ENCODE results near the gene TRIM37. TPM values are rescaled to one million over a fixed set of nuclear protein-coding genes. Genes with fewer than 3 reads are reported as not detected.

The TRIM37 gene
- total RNA-seq, 2 donors from 2014 or later, result 12.9 to 20.5 TPM

GRCh38 chr17:58932956-58933355, 173.7 kb downstream of the TRIM37 start:
- no peaks in the 10 kb centered on the region for H3K36me3 ChIP-seq
- no peaks in the 10 kb centered on the region for H3K4me1 ChIP-seq
- H3K4me3 ChIP-seq, result no peak overlapping the region
- no peaks in the 10 kb centered on the region for H3K9me3 ChIP-seq
- H3K27ac ChIP-seq, result no peak overlapping the region
- H3K27me3 ChIP-seq, result no peaks in the 10 kb centered on the region
- no peak for TF ChIP-seq CTCF (IDR thresholded peaks at IDR 0.05)
- no peak for DNase-seq (ENCODE audit: low spot score)

MicroRNAs encoded within 50 kb of the gene (microRNA counts, 767-probe panel; counts per million panel counts)
- 3,278 to 5,708 counts per million in 2 donors for microRNA hsa-miR-301a-3p
- microRNA hsa-miR-454-3p, result 2,953 to 5,941 counts per million in 2 donors

Small RNA genes lying within 50 kb of the gene (microRNA-seq; reads per million reads assigned to microRNA genes)
- gene MIR301A (ENCODE audit: borderline number of aligned reads in 2 of 2, borderline replicate concordance in 1 of 2) (162 to 195 reads per million in 2 donors), gene MIR454 (ENCODE audit: borderline number of aligned reads in 2 of 2, borderline replicate concordance in 1 of 2) (2,451 to 2,578 reads per million in 2 donors)

Other genes with a start within 250 kb of the TRIM37 start
- gene SKA2, start 48.3 kb upstream of the TRIM37 start, total RNA-seq, result 10 to 100 TPM; 23.0 to 44.4 TPM
- 1 to 10 TPM in 1 of 2 donors, under 1 TPM in 1; 0.79 to 1.5 TPM for gene PRR11, start 48.9 kb upstream of the TRIM37 start, total RNA-seq
- 1 to 10 TPM; 8.9 to 9.2 TPM for gene SMG8, start 103.2 kb upstream of the TRIM37 start, total RNA-seq
- 1 to 10 TPM; 1.3 to 3.7 TPM for gene GDPD1, start 113.6 kb upstream of the TRIM37 start, total RNA-seq
- 10 to 100 TPM; 28.3 to 34.1 TPM for gene YPEL2, start 224.8 kb upstream of the TRIM37 start, total RNA-seq